ENCODE results near the gene AQP1. TPM values are rescaled to one million over a fixed set of nuclear protein-coding genes. Genes with fewer than 3 reads are reported as not detected.

AQP1 gene
- total RNA-seq, 1 experiment from 2014 or later, result 0.49 TPM

- no peak for DNase-seq (ENCODE audit: low spot score)
- no TSS peak for BruUV-seq (replicated peaks)
- no peak for TF ChIP-seq EZH2 (IDR thresholded peaks at IDR 0.05; ENCODE audit: borderline replicate concordance, low read depth, low read length, poor library complexity, severe bottlenecking)
- TF ChIP-seq, protein P1, sequence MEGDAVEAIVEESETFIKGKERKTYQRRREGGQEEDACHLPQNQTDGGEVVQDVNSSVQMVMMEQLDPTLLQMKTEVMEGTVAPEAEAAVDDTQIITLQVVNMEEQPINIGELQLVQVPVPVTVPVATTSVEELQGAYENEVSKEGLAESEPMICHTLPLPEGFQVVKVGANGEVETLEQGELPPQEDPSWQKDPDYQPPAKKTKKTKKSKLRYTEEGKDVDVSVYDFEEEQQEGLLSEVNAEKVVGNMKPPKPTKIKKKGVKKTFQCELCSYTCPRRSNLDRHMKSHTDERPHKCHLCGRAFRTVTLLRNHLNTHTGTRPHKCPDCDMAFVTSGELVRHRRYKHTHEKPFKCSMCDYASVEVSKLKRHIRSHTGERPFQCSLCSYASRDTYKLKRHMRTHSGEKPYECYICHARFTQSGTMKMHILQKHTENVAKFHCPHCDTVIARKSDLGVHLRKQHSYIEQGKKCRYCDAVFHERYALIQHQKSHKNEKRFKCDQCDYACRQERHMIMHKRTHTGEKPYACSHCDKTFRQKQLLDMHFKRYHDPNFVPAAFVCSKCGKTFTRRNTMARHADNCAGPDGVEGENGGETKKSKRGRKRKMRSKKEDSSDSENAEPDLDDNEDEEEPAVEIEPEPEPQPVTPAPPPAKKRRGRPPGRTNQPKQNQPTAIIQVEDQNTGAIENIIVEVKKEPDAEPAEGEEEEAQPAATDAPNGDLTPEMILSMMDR (conservative IDR thresholded peaks at IDR 0.05; ENCODE audit: low read depth, low read length), result no peak
- no peak overlapping the region for H3K4me3 ChIP-seq (ENCODE audit: low read depth, low read length, poor library complexity, severe bottlenecking)
- intact Hi-C loops (cut with micrococcal nuclease; ENCODE audit: unreplicated experiment), result no loop called here
- no peaks in the 10 kb centered on the region for H3K36me3 ChIP-seq (ENCODE audit: insufficient read depth, low read length, poor library complexity, severe bottlenecking)
- ChIA-PET CTCF (no interaction called here), POLR2A (ENCODE audit: low non-redundant PET) (no interaction called here)
- H3K27me3 ChIP-seq (replicated peaks; ENCODE audit: insufficient read depth, low read depth, low read length, poor library complexity), result peaks cover 6% of the 10 kb centered on the region
- no peaks in the 10 kb centered on the region for H3K9me3 ChIP-seq (ENCODE audit: low read depth, low read length, poor library complexity, severe bottlenecking)
- no peak overlapping the region for H3K27ac ChIP-seq (ENCODE audit: low read depth, low read length, poor library complexity, severe bottlenecking)
- peaks cover 16% of the 10 kb centered on the region for H3K4me1 ChIP-seq (ENCODE audit: insufficient read depth, low read length, poor library complexity, severe bottlenecking)
Observed at GRCh38 chr7:30935569-30935877, 23.9 kb downstream of the AQP1 start.

GRCh38 chr7:30936650-30937245, 25.1 kb downstream of the AQP1 start:
- POLR2A ChIA-PET (ENCODE audit: low non-redundant PET), result no interaction called here
- Histone ChIP-seq H3K36me3 (ENCODE audit: insufficient read depth, low read length, poor library complexity, severe bottlenecking) (no peaks in the 10 kb centered on the region), H3K27ac (ENCODE audit: low read depth, low read length, poor library complexity, severe bottlenecking) (no peak overlapping the region), H3K27me3 (replicated peaks; ENCODE audit: insufficient read depth, low read depth, low read length, poor library complexity) (peaks cover 15% of the 10 kb centered on the region), H3K4me1 (ENCODE audit: insufficient read depth, low read length, poor library complexity, severe bottlenecking) (peaks cover 16% of the 10 kb centered on the region), H3K9me3 (ENCODE audit: low read depth, low read length, poor library complexity, severe bottlenecking) (no peaks in the 10 kb centered on the region), H3K4me3 (ENCODE audit: low read depth, low read length, poor library complexity, severe bottlenecking) (no peak overlapping the region)
- TF ChIP-seq, protein P1 (conservative IDR thresholded peaks at IDR 0.05; ENCODE audit: low read depth, low read length), result no peak
- no peak for TF ChIP-seq EZH2 (IDR thresholded peaks at IDR 0.05; ENCODE audit: borderline replicate concordance, low read depth, low read length, poor library complexity, severe bottlenecking)
- intact Hi-C loops (cut with micrococcal nuclease; ENCODE audit: unreplicated experiment), result no loop called here
- DNase-seq (ENCODE audit: low spot score), result no peak
- no TSS peak for BruUV-seq (replicated peaks)
- CTCF ChIA-PET, result interaction anchor here (2.7 kb wide), 1 partner anchor 47 kb away, joined by 7 read pairs; no protein-coding TSS in a partner anchor

- H3K4me3 ChIP-seq (ENCODE audit: low read depth, low read length, poor library complexity, severe bottlenecking), result no peak overlapping the region
- no peak for TF ChIP-seq EZH2 (IDR thresholded peaks at IDR 0.05; ENCODE audit: borderline replicate concordance, low read depth, low read length, poor library complexity, severe bottlenecking)
- TF ChIP-seq, protein P1 (conservative IDR thresholded peaks at IDR 0.05; ENCODE audit: low read depth, low read length), result no peak
- no peaks in the 10 kb centered on the region for H3K36me3 ChIP-seq (ENCODE audit: insufficient read depth, low read length, poor library complexity, severe bottlenecking)
- H3K9me3 ChIP-seq (ENCODE audit: low read depth, low read length, poor library complexity, severe bottlenecking), result no peaks in the 10 kb centered on the region
- no peak for DNase-seq (ENCODE audit: low spot score)
- BruUV-seq (replicated peaks), result no TSS peak
- intact Hi-C loops (cut with micrococcal nuclease; ENCODE audit: unreplicated experiment), result no loop called here
- POLR2A ChIA-PET (ENCODE audit: low non-redundant PET), result no interaction called here
- H3K27ac ChIP-seq (ENCODE audit: low read depth, low read length, poor library complexity, severe bottlenecking), result no peak overlapping the region
- H3K27me3 ChIP-seq (replicated peaks; ENCODE audit: insufficient read depth, low read depth, low read length, poor library complexity), result peaks cover 22% of the 10 kb centered on the region
- H3K4me1 ChIP-seq (ENCODE audit: insufficient read depth, low read length, poor library complexity, severe bottlenecking), result peaks cover 16% of the 10 kb centered on the region
- CTCF ChIA-PET, result interaction anchor here (2.7 kb wide), 1 partner anchor 46 kb away, joined by 7 read pairs; no protein-coding TSS in a partner anchor
Observed at GRCh38 chr7:30937416-30937815, 25.8 kb downstream of the AQP1 start.
